PC-3 (cell line): ENCODE data around the gene SLC30A3. TPM values are rescaled to one million over a fixed set of nuclear protein-coding genes. Genes with fewer than 3 reads are reported as not detected.

Experiments used
- ATAC-seq: fragments of 200-7000 bp; cut with Tn5 transposase; 2 replicates; pipeline ENCODE4 v1.9.1; 2020; ENCODE audit warnings: mild to moderate bottlenecking, moderate library complexity
- BruUV-seq: library from RNA; stranded (reverse); fragments of 400-500 nt; replicated peaks from 2 replicates; lab custom pipeline; 2021; lab: Mats Ljungman, UMichigan
- CTCF ChIA-PET: fragments of 300-600 bp; sonication (Branson Sonifier 250); formaldehyde crosslinking; loops from one replicate; lab custom pipeline; 2022; ENCODE audit warnings: antibody characterized with exemption; lab: Charles Lee
- POLR2A ChIA-PET: fragments of 300-600 bp; sonication (Branson Sonifier 250); formaldehyde crosslinking; loops from one replicate; lab custom pipeline; 2022; ENCODE audit warnings: antibody characterized with exemption; ENCODE audit not compliant: unreplicated experiment; lab: Charles Lee
- DNase-seq: peaks from one replicate; pipeline ENCODE4 v3.0.0-alpha.2; 2015
- H2AFZ ChIP-seq: fragments of 300-600 bp; sonication (generic); 2 replicates; pipeline ENCODE4 v1.6.0; 2016; ENCODE audit warnings: antibody characterized with exemption, low read length
- H3F3A ChIP-seq: fragments of 300-600 bp; sonication (generic); one replicate; pipeline ENCODE4 v1.6.0; 2017; ENCODE audit warnings: antibody characterized with exemption, low read length, control low read depth, mild to moderate bottlenecking; ENCODE audit not compliant: unreplicated experiment
- H3K27ac ChIP-seq: fragments of 300-600 bp; sonication (generic); 2 replicates; pipeline ENCODE4 v1.5.1; 2016; ENCODE audit warnings: mild to moderate bottlenecking, low read length
- H3K27me3 ChIP-seq: fragments of 300-600 bp; sonication (generic); 2 replicates; pipeline ENCODE4 v1.6.1; 2016; ENCODE audit warnings: low read length, mixed read lengths
- H3K36me3 ChIP-seq: fragments of 300-600 bp; sonication (generic); 2 replicates; pipeline ENCODE4 v1.6.1; 2016; ENCODE audit warnings: low read depth, mixed run types, low read length, mixed read lengths
- H3K4me1 ChIP-seq: fragments of 300-600 bp; sonication (generic); 2 replicates; pipeline ENCODE4 v1.5.1; 2016; ENCODE audit warnings: low read length; ENCODE audit not compliant: insufficient read depth
- H3K4me2 ChIP-seq: fragments of 300-600 bp; sonication (generic); 2 replicates; pipeline ENCODE4 v1.6.0; 2016; ENCODE audit warnings: low read length
- H3K4me3 ChIP-seq: fragments of 300-600 bp; sonication (generic); 2 replicates; pipeline ENCODE4 v1.5.1; 2016; ENCODE audit warnings: mild to moderate bottlenecking, low read length, mixed read lengths
- H3K79me2 ChIP-seq: fragments of 300-600 bp; sonication (generic); 2 replicates; pipeline ENCODE4 v1.6.1; 2017; ENCODE audit warnings: low read length, mixed read lengths
- H3K9ac ChIP-seq: fragments of 300-600 bp; sonication (generic); 2 replicates; pipeline ENCODE4 v1.6.0; 2016; ENCODE audit warnings: mild to moderate bottlenecking, low read length
- H3K9me2 ChIP-seq: fragments of 300-600 bp; sonication (generic); replicated peaks from 2 replicates; pipeline ENCODE4 v1.6.1; 2016; ENCODE audit warnings: mixed run types, low read length, mixed read lengths
- H3K9me3 ChIP-seq: fragments of 300-600 bp; sonication (generic); 2 replicates; pipeline ENCODE4 v1.6.1; 2016; ENCODE audit warnings: low read length, mixed read lengths
- H4K20me1 ChIP-seq: fragments of 300-600 bp; sonication (generic); 2 replicates; pipeline ENCODE4 v1.6.1; 2016; ENCODE audit warnings: low read length, mixed read lengths
- EZH2 ChIP-seq: fragments of 300-600 bp; sonication (generic); IDR thresholded peaks from one replicate; pipeline ENCODE4 v1.6.1; 2017; ENCODE audit warnings: antibody characterized with exemption, mild to moderate bottlenecking, low read length; ENCODE audit not compliant: unreplicated experiment
- EZH2phosphoT487 ChIP-seq: fragments of 300-600 bp; sonication (generic); IDR thresholded peaks from 2 replicates; pipeline ENCODE4 v1.6.1; 2018; ENCODE audit warnings: mild to moderate bottlenecking, antibody characterized with exemption, low read length, borderline replicate concordance
- intact Hi-C: fragments of 100-400 bp; cut with micrococcal nuclease; formaldehyde crosslinking; loops from 2 replicates; pipeline ENCODE4 v1.9.0; 2023
- total RNA-seq: library from RNA; depleted of rRNA; stranded (reverse); fragments of >200 nt; gene quantifications from 2 replicates; pipeline ENCODE4 v1.2.3, GENCODE V29; 2014
- TF ChIP-seq, protein P1 (sequence below): fragments of 300-600 bp; sonication (generic); conservative IDR thresholded peaks from 2 replicates; pipeline ENCODE4 v1.5.1; 2017; ENCODE audit warnings: antibody characterized with exemption, low read depth, mild to moderate bottlenecking, low read length

The SLC30A3 gene
- total RNA-seq, 1 experiment from 2014 or later: 0.36 TPM

DNA sequence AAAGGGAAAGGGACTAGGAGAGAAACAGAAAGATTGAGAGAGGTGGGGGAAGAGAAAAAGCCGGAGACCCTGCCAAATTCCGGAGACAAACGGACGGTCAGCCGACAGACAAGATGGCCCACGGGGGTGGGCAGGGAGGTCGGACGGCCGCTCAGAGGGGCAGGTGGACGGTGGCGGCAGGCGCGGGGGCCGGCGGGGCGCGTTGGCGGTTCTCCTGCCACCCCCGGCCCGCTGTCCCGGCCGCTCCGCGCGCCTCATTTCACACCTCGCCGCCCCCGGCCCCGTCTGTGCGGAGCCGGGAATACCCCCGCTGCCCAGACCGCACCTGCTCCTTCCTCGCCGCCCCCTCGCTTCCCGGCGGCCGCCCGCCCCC, 935 bp downstream of the SLC30A3 start:
- no peak overlapping the region for H3K27ac ChIP-seq
- no peaks in the 10 kb centered on the region for H3K36me3 ChIP-seq
- no peak overlapping the region for H2AFZ ChIP-seq
- no peak overlapping the region for H3K9ac ChIP-seq
- intact Hi-C loops: no loop called here
- peaks cover 18% of the 10 kb centered on the region; the same call in 1 of the 2 replicates for H3K4me1 ChIP-seq
- H3K9me2 ChIP-seq: no peaks in the 10 kb centered on the region
- CTCF ChIA-PET: no interaction called here
- no peak for DNase-seq
- H3K27me3 ChIP-seq: peaks cover 54% of the 10 kb centered on the region
- no peak overlapping the region for H3K4me3 ChIP-seq
- no peaks in the 10 kb centered on the region for H4K20me1 ChIP-seq
- TF ChIP-seq EZH2: no peak
- no peak for TF ChIP-seq EZH2phosphoT487
- TF ChIP-seq, protein P1, sequence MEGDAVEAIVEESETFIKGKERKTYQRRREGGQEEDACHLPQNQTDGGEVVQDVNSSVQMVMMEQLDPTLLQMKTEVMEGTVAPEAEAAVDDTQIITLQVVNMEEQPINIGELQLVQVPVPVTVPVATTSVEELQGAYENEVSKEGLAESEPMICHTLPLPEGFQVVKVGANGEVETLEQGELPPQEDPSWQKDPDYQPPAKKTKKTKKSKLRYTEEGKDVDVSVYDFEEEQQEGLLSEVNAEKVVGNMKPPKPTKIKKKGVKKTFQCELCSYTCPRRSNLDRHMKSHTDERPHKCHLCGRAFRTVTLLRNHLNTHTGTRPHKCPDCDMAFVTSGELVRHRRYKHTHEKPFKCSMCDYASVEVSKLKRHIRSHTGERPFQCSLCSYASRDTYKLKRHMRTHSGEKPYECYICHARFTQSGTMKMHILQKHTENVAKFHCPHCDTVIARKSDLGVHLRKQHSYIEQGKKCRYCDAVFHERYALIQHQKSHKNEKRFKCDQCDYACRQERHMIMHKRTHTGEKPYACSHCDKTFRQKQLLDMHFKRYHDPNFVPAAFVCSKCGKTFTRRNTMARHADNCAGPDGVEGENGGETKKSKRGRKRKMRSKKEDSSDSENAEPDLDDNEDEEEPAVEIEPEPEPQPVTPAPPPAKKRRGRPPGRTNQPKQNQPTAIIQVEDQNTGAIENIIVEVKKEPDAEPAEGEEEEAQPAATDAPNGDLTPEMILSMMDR: no peak
- H3F3A ChIP-seq: no peaks in the 10 kb centered on the region
- no peak for ATAC-seq
- H3K9me3 ChIP-seq: no peaks in the 10 kb centered on the region
- POLR2A ChIA-PET: no interaction called here
- BruUV-seq: no TSS peak
- no peaks in the 10 kb centered on the region for H3K79me2 ChIP-seq
- no peak overlapping the region for H3K4me2 ChIP-seq

DNA sequence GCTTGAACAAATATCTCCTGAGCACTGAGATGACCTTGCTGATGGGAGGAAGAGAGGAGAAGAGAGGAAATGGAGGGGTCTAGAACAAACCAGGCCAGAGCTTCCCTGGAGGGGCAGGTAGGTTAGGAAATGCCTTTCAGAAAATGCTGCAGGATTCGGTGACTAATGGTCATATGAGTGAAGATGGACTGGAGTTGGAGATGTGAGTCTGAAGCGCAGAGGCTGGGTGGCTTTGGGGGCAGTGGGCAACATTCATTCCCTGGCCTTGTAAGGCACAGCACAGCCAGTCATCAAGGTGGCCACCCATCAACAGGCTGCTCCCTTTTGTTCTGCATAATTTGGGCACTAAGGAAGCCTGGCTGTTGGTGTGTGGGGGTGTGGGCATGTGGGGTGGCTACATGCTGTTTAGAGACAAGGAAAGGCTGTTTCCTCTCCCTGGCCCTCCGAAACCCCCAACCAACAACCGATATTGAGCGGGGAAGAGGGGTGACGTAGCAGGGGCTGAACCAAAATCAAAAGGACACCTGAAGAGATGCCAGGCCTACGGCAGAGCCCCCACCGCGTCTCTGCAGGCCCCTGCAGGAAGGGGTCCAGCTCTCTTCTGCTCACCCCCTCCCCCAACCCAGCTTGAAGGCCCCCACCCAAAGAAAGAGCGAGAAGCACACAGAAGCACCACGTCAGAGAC, 1.5 kb downstream of the SLC30A3 start:
- no peaks in the 10 kb centered on the region for H3K36me3 ChIP-seq
- ATAC-seq (no peak), DNase-seq (no peak)
- intact Hi-C loops: no loop called here
- H2AFZ ChIP-seq: no peak overlapping the region
- H3F3A ChIP-seq: no peaks in the 10 kb centered on the region
- H3K27me3 ChIP-seq: peaks cover 54% of the 10 kb centered on the region
- no peak overlapping the region for H3K27ac ChIP-seq
- ChIA-PET POLR2A (no interaction called here), CTCF (no interaction called here)
- no TSS peak for BruUV-seq
- H3K9ac ChIP-seq: no peak overlapping the region
- H3K4me1 ChIP-seq: peaks cover 22% of the 10 kb centered on the region
- H4K20me1 ChIP-seq: no peaks in the 10 kb centered on the region
- no peaks in the 10 kb centered on the region for H3K9me2 ChIP-seq
- no peaks in the 10 kb centered on the region for H3K9me3 ChIP-seq
- no peak overlapping the region for H3K4me2 ChIP-seq
- TF ChIP-seq, protein P1: no peak
- TF ChIP-seq EZH2phosphoT487 (no peak), EZH2 (no peak)
- no peak overlapping the region for H3K4me3 ChIP-seq
- H3K79me2 ChIP-seq: no peaks in the 10 kb centered on the region

DNA sequence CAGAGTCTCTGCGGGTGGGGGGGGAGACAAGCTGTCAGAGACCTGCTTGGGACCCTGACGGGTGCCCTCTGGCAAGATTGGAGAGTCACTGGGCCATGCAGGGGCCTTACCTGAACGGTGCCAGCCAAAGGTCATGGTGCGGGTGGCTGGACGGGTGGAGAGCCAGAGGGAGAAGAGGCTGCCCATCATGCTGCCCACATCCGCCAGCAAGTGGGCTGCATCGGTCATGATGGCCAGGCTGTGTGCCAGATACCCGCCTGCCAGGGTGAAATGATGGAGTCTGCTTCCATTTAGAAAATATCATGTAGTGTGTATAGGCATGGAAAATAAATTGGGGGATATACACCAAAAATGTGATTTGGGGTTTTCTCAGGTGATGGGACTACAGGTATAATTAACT, 4.8 kb downstream of the SLC30A3 start:
- POLR2A ChIA-PET: no interaction called here
- DNase-seq: no peak
- intact Hi-C loops: no loop called here
- H2AFZ ChIP-seq: no peak overlapping the region
- H3K9me3 ChIP-seq: no peaks in the 10 kb centered on the region
- no TSS peak for BruUV-seq
- TF ChIP-seq EZH2 (no peak), EZH2phosphoT487 (no peak)
- TF ChIP-seq, protein P1: no peak
- H3K4me2 ChIP-seq: no peak overlapping the region
- no peak overlapping the region for H3K4me3 ChIP-seq
- H3K9me2 ChIP-seq: no peaks in the 10 kb centered on the region
- peaks cover 26% of the 10 kb centered on the region for H3K4me1 ChIP-seq
- H3K27ac ChIP-seq: no peak overlapping the region
- H4K20me1 ChIP-seq: peaks cover 4% of the 10 kb centered on the region; the same call in 1 of the 2 replicates
- ATAC-seq: no peak
- H3K36me3 ChIP-seq: no peaks in the 10 kb centered on the region
- no peak overlapping the region for H3K9ac ChIP-seq
- peaks cover 27% of the 10 kb centered on the region for H3K27me3 ChIP-seq
- CTCF ChIA-PET: no interaction called here
- H3F3A ChIP-seq: peaks cover 4% of the 10 kb centered on the region
- H3K79me2 ChIP-seq: no peaks in the 10 kb centered on the region
